NCI-H524 treated with DMSO at 0.1 percent for 48 hours (cell line): Measurements from ENCODE around the gene AUTS2.
A peak's percentile ranks its signal among the peaks of the same experiment; 100 is the strongest.

Source experiments
- DNase-seq: peaks from one replicate; lab custom pipeline; 2025; lab: John Stamatoyannopoulos, UW

The AUTS2 gene

GRCh38 chr7:69656890-69657289, 58.6 kb downstream of the AUTS2 start:
- no peak for DNase-seq

DNA sequence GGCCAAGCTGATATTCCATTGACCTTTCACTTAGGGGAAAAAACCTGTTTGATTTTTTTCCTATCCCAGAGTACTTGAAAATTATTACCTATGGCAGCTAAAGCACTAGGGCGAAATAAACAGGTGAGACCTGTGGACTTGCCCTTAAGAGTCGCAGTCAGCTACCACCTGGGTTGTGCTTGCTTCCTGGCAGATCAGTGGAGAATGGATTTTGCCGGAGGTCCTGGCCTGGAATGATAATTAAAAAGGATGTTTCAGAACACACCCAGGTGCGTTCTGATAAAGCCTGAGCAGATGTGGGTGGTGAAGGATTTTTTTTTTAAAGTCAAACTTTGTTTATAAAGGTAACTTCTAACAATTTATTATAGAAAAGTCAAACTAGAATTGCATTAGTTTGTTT, 59.1 kb downstream of the AUTS2 start:
- no peak for DNase-seq

DNA sequence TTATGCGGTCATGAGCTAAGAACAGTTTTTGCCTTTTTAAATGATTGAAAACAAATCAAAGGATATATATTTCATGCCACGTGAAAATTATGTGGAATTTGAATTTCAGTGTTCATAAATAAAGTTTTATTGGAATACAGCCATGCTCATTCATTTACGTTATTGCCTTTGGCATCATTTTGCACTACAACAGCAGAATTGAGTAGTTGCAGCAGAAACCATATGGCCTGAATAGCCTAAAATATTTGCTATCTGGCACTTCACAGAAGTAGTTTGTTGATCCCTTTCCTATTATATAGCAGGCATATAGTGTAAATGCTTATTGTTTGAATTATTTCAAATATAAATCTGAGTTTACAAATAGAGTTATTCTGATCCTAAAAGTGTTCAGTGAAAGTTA, 59.7 kb downstream of the AUTS2 start:
- DNase-seq, result no peak

DNA sequence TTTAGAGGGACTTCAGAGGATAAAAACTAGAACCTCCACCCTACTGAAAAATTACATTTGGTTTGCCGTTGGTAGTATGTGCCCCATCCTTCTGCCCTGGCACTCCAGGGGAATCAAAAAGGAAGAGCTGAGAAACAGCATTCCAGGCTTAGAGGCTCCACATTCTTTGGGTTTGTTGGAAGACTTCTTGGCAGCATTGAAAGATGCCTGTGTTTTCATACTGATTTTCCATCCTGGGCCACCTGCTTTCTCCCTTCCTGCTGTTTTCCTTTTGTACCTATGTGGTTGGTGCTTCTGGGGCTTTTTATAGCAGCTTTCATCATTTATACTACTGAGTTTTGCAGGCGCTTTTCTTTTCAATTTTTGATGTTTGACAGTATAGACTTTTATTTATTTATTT, 61.7 kb downstream of the AUTS2 start:
- DNase-seq, result no peak

- DNase-seq, result no peak
These were observed 63.1 kb downstream of the AUTS2 start for GRCh38 chr7:69661342-69661741.

- DNase-seq, result peak; percentile 33
These were observed 65.9 kb downstream of the AUTS2 start for GRCh38 chr7:69663911-69664832.

DNA sequence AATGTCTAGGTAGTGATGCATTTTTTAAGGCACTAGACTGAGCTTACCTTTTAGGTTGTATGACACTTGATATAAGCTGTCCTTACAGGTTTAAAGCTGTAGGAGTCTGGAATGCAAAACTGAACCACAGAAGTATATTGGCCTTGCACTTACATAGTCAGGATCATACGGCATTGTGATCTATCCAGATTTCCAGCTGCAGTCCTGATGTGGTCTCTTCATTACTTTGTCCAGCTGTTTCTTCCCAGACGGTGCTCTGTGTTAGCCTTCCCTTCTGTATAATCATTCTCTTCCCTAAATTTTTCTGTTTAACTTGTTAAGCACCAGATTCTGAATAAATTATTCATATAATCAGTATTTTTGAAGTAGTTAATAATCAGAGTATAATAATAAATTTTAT, 67.1 kb downstream of the AUTS2 start:
- no peak for DNase-seq

DNA sequence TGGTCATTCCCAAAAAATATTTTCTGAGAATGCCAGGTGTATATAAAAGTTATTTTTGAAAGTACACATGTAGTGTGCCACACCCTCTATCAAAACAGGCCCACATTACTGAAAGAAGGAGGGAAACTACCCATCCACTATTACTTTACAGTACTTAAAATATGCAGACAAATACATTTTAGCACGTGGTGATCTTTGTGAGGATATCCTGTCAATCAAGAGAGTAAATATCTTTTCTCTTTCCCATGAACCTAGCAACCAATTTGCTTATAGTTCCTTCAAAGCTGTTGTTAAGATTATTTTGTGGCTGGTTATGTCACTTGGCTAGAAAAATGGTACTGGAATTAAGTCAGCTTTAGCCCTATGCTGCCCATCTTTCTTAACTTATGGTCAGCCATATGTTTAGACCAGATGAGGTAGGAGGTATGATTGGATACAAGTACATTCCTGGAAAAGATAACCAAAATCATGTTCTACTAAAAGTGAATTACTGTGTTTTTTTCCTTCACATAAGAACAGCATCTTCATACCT, 70.1 kb downstream of the AUTS2 start:
- peak; percentile 6 for DNase-seq

- DNase-seq, result peak; percentile 35
These were observed 72.4 kb downstream of the AUTS2 start for GRCh38 chr7:69670701-69671100.

DNA sequence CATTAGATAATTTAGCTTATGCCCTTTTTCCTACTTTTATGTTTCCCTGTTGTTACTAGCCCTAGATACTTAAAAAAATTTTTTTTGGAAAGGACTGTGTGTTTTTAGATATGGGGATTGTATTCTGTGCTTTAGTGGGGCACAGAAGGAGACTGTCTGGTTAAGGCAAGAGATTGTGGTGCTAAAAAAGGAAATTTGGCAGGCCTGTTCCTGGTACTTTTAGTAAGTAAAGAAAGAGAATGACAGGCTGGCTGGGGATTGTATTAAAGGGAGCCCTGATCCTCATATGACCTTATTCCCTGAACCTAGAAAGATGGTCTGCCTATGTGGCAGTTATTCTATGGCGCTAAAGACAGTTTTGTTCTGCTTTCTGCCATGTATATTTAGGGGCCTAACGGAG, 74.8 kb downstream of the AUTS2 start:
- no peak for DNase-seq

- no peak for DNase-seq
These were observed 76.5 kb downstream of the AUTS2 start for GRCh38 chr7:69674701-69675182.

- no peak for DNase-seq
These were observed 78.0 kb downstream of the AUTS2 start for GRCh38 chr7:69676247-69676646.

DNA sequence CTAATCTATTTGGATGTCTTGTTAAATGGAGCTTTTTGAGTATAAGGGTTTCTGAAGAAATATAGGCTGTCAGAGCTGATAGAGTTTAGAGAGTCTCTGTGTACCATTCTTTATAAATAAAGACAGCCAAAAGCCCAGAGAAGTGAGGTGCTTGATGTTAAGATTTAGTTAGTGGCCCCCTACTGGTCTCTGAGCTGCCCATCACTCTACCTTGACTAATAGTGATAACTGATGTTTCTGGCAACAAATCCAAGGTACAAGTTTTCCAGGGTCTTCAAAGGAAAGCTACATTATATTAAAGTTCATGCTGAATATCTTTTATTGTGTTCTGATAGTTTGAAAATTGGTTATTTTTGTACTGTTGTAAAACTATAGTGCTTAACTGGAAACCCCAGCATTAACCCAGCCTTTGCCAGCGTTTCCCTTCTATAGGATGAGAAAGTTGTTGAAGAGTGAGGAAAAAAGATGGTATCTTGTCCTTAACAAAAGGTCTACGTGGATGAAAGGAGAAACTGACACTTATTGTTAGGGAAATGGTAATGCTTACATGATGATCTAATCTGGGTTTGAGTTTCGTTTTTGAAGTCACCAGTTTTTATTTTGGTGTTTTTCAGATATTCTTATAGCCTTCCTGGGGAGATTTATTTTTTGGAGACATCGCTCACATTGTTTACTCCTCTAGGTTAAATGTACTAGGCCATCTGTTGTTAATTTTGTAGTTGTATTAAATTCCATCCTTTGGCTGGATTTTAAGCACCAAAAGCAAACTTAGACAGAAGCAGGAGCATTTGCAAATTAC, 79.0 kb downstream of the AUTS2 start:
- DNase-seq, result no peak

GRCh38 chr7:69677881-69678493, 79.7 kb downstream of the AUTS2 start:
- DNase-seq, result no peak

GRCh38 chr7:69678494-69679187, 80.4 kb downstream of the AUTS2 start:
- no peak for DNase-seq

DNA sequence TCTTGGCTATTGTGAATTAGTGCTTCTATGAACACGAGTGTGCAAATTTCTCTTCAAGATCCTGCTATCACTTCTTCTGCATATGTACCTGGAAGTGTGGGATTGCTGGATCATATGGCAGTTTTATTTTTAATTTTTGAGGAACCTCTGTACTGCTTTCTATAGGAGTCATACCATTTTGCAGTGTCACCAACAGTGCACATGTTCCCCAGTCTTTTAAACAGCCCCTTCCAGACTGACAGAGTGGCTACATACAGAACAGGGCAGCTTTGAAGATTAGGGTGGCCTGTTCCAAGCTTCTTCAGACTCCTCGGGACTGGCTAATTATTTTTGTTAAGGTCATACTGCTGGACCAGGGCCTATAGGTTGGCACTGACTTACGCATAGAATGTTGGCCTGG, 82.9 kb downstream of the AUTS2 start:
- no peak for DNase-seq

DNA sequence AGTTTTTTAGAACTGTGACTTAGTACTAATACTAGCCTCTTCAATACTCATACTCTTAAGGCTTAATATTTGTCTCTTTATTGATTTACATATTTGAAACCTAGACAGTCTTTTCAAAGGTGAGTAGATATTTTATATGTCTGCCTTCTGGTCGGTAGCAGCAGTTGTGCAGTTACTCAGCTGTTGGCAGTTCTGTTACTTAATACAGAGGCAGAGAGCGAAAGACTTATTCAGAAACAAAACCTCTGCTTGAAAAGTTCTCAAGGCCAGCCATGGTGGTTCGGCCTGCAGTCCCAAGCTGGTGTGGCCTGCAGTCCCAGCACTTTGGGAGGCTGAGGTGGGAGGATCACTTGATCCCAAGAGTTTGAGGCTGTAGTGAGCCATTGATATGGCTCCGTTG, 84.2 kb downstream of the AUTS2 start:
- no peak for DNase-seq

DNA sequence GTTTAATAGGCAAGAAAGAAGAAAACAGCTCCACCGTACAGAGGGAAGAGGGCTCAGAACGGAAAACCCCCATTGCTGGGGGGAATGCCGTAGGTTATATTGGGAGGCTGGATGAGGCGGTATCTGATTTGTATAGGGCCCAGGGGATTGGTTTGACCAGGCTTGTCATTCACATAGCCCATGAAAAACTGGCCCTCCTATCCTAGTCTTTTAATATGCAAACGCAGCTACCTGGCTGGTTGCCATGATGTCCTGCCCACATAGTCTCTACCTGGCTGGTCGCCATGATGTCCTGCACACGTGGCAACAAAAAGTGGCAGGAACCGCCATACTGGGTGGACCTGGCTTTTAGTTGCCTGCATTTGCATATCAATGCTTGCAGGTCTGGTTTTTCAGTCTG, 84.7 kb downstream of the AUTS2 start:
- DNase-seq, result no peak

- DNase-seq, result no peak
These were observed 86.4 kb downstream of the AUTS2 start for GRCh38 chr7:69684369-69685292.

- DNase-seq, result no peak
These were observed 87.0 kb downstream of the AUTS2 start for GRCh38 chr7:69685293-69685631.

DNA sequence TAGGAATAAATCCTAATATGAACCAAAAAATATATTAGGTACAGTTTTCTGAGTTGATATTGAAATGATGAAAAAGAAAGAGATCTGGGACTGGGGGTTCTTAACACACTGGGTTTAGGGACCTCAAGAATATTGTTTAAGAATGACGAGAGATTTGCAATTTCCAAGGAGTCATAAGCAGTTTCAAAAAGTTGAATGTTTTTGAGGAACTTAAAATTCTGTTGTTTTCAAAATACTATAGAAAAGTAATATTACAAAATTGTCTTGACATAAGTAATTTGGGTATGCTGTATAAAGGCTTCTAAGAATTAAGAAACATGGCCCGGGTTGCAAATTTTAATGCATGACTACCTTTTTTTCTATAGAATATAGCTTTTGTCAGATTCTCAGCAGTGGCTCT, 88.1 kb downstream of the AUTS2 start:
- DNase-seq, result no peak
